Activated T-helper 1 cell treated with Interleukin-2 at 50 U/mL for 16 hours (primary cell): ENCODE results near the gene ALG14.
"Not testable (repeated sequence)": the region's sequence is repeated elsewhere in the genome, so short reads cannot be mapped to it uniquely, and the experiment has no call there.

Experiments
- DNase-seq: peaks from one replicate; pipeline ENCODE4 v3.0.0-alpha.2; 2020; ENCODE audit warnings: low read depth

Gene ALG14

DNA sequence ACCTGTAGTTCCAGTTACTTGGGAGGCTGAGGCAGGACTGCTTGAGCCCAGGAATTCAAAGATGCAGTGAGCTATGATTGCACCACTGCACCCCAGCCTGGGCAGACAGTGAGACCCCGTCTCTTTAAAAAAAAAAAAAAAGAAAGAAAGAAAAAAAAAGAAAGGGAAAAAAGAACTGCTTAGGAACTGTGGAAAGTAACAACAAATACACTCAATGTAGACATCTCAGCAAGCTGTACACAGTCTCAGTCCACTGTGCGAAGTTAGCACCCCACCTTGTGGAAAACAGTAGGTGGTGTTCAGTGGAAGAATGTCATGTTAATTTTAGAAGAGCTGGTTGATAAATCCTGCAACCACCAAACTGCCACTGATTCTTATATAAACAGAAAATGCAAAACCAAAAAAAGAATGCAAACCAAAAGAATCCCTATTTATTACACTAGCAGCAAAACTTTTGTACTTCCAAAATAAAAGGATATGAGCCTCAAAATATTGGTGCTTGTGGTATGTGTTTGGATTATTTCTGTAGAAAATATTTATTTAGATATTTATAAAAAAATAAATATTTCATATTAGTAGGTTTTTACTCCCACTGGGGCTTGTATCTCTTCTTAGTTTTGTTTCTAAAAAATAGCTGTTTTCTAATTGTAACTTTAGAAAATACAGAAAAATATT lies 31.1 kb downstream of the ALG14 start:
- DNase-seq: no peak

DNA sequence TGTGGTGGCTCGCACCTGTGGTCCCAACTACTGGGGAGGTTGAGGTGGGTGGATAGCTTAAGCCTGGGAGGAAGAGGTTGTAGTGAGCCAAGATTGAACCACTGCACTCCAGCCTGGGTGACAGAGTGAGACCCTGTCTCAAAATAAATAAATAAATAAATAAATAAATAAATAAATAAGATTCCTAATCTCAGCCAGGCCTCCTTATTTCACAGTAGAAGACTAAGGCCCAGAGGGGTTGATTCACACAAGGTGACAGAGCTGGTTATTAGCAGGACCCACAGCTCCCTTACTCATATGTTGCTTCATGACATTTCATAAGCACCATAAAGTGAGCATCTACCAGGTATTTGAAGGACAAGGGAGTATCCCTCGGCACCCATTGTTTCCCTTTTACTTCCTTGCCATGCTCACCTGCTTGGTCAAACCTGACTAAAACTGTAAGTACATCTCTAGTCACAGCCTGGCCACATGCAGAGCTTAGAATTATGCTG lies 32.7 kb downstream of the ALG14 start:
- DNase-seq: no peak

DNA sequence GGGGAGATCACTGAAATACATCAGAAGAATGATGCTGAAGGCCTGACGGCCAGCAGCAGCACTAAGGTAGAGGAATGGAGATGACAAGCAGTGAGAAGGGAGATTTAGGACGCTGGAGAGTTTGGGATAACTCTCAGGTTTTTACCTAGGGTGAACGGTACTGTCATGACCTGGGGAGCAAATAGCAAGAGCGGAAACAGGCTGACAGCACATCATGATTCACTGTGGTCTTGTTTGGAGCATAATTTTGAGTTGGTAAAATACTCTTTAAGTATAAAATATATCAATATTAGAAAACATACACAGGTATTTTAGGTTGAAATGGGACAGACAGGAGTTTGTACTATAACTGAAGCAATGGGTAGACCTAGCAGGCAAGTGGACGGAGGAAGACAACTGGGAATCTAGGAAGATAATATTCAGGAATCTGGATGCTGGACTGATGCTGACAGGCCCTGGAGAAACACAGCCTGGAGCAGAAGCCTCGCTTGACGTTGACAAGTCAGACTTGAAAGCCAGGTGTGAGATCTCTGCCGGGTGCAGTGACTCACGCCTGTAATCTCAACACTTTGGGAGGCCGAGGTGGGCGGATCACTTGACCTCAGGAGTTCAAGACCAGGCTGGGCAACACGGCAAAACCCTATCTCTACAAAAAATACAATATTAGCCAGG lies 33.3 kb downstream of the ALG14 start:
- no peak for DNase-seq

DNA sequence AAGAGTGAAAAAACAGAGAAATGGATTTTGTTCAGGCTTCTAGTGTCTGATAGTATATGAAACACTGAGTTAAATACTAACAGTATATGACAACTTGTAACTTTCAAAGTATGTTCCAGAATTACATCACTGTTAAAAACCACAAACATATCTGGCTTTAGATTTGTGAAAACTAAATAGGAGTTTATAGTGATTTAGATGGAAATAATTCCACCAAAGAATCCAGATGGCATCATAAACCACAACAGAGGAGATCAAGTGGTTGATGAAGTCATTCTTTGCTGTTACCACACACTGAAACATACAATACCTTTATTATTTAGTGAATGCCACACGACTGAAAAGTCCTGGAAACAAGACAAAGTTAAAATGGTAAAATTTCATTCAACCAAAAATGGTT lies 37.2 kb downstream of the ALG14 start:
- DNase-seq: no peak

DNA sequence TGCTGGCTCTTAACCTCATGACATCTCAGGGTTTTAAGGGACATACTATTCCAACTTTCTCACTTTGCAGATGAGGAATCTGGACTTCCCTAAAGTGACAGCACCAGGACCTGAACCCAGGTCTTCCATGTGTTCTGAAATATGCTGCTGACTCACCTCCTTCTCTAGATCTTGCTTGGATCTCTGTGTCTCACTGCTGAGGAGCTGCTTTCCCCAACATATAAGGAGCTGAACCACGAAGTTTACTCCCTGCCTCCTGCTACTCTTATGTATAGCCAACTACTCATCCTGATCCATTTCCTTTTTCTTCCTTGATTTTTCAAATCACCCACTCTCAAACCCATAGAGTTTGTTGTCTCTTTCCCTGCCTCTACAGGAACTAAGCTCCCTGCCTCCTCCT lies 38.2 kb downstream of the ALG14 start:
- DNase-seq: no peak

DNA sequence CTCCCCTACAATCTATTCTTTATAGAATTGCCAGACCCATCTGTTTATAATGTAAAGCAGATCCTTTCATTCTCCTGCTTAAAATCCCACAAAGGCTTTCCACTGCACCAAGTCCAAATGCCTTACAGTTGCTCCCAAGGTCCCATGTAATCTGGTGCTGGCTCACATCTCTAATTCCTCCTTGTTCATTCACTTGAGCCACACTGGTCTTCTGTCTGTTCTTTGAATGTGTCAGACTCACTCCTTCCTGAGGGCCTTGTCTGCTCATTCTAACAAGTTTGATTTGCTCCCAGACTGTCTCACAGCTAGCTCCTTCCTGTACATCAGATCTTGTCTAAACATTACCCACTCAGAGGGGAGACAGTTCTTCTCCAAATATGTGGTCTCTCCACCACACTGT lies 38.9 kb downstream of the ALG14 start:
- DNase-seq: no peak

DNA sequence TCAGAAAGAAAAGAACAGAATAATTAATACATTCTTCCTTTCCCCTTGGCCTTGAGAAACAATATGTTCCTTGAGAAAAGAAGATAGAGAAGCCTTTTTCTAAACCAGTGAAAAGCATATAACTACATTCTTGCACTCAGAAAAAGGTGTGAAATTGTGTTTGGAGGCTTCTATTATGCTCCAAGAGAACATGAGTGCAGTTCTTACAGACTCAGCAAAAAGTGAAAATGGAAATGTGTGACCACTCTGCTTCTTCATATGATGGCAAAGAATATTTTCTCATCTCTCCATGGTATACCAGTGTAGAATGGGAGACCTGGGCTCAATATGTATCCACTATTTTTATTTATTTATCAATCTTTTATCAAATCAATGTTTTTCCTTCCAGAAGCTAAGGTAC lies 43.2 kb downstream of the ALG14 start:
- no peak for DNase-seq

DNA sequence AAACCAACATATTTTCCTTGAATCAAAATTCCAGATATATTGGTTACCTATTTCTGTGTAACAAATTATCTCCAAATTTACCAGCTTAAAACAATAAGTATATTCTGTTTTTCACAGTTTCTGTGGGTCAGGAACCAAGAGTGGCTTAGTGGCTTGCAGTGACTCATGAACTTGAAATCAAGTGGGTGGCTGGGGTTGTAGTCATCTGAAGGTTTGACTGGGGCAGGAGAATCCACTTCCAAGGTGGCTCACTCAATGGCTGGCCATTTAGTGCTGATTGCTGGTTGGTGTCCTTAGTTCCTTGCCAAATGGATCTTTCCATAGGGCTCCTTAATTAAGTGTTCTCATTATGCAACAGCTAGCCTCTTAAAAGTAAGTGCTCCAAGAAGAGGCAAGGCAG lies 43.8 kb downstream of the ALG14 start:
- DNase-seq: no peak

DNA sequence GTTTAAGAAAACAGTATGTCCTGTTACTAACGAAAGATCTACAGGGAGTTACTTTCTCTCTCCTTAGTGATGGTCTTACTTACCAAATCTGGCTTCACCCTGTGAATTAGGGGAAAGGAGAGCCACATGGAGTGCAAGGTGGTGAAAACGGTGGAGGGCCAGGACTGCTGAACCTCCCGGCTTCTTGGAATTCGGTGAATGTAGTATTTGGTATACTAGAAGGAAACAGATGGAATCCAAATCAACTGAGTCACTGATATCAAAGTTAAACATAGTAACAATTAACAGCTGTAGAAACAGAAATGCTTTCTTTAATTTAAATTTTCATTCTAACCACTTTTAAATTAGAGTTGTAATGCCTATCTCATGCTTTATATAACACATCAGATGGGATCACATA lies 45.7 kb downstream of the ALG14 start:
- no peak for DNase-seq

DNA sequence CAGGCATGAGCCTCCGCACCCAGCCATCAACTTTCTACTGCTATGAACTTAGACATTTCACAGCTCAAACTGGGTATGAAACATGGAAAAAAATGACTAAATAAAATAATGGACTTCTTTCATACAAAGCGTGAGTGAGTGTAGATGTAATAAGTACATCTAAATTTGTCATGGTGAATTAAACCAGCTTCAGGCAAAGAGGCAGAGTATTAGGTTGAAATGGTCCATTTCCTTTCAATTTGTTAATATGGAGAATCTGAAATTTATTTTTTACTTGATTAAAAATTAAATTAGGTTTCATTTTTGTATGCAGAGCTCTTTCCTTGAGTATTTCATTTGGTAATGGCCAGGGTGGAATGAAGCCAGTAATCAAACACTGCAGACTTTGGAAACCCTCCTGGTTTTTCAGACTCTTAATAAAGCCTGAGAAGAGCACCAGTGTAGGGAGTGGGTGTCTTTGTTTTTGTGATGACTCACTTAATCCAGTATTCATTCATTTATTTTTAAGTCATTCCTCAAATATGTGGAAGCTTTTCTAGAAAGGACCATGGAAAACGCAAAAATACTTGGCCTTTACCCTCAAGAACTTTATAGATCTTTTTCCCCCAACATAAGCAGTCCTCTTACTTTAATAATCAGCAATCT lies 49.2 kb downstream of the ALG14 start:
- DNase-seq: no peak

DNA sequence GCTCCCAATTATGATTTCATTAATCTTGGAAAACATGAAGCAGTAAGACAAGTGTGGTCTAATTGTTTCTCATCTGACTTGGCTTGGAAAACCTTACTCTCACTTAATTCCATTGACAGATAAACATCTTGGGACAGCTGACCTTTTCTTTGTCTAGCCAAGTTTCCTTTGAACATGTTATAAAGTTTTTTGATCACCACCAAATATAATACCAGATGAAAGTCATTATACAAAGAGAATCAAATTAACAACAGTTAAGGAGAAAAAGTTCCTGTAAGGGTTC lies 50.2 kb downstream of the ALG14 start:
- DNase-seq: no peak

DNA sequence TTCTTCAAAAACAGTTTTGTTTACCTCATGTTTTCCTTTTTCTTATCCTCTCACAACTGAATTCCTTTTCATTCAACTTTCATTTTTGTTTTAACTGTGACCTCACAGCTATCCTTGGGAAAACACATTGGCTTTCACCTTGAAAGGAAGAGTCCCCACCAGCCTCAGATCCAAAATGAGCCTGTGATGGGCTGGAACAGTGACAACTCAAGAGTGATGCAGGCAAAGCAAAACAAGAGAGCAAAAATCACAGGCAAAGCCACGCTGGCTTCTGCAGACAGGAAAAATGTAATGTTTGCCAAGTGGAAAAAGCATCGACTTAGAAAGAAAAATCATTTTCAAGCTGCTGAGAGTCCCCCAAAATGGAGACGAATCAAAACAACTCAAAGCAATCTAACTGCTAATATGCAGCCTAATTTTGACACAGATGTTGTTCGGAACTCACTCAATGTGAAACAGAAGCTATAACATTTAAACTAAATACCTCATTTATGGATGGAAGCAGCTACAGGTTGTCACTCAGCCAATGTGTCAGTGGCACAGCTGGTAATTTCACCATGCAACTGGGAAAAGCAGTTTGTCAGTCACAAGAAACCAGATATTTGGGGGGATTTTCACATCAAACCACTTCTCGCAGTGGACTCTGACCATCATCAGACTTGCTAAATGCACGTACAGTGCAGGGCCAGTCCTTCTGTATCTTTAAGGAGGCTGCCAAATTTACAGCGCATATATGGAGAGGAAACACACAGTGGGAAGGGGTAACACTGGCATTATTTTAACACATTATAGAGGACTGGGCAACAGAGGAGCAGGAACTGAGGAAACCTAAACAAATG lies 50.7 kb downstream of the ALG14 start:
- no peak for DNase-seq

DNA sequence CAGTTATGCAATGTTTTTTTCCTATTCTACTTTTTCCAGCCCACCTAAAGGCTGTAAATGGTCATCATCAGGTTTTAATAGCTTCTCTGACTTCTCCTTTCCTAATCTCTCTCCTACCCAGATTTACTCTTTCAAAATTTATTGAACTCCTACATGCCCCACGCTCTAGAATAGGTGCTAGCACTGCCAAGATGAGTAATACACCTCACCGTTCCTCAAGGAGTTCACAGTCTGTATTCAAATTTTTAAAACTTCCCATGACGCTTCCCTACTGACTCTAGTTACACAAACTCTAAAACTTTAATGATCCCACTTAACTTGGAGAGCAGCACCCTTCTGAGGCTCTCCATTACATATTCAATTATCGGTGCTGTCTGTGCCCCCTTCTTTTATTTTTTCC lies 51.6 kb downstream of the ALG14 start:
- no peak for DNase-seq

DNA sequence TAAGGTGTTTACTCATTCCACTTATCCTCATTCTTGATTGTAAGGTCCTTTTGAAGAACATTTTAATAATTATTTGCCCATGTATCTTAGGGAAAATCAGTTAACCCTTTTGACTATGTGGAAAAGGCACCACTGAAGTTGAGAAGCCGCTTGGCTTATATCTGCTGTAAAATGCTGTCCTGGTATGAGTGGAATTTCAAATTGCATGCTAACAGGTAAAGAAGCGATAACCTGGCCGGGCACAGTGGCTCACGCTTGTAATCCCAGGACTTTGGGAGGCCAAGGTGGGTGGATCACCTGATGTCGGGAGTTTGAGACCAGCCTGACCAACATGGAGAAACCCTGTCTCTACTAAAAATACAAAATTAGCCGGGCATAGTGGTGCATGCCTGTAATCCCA lies 53.3 kb downstream of the ALG14 start:
- not testable (repeated sequence) for DNase-seq

DNA sequence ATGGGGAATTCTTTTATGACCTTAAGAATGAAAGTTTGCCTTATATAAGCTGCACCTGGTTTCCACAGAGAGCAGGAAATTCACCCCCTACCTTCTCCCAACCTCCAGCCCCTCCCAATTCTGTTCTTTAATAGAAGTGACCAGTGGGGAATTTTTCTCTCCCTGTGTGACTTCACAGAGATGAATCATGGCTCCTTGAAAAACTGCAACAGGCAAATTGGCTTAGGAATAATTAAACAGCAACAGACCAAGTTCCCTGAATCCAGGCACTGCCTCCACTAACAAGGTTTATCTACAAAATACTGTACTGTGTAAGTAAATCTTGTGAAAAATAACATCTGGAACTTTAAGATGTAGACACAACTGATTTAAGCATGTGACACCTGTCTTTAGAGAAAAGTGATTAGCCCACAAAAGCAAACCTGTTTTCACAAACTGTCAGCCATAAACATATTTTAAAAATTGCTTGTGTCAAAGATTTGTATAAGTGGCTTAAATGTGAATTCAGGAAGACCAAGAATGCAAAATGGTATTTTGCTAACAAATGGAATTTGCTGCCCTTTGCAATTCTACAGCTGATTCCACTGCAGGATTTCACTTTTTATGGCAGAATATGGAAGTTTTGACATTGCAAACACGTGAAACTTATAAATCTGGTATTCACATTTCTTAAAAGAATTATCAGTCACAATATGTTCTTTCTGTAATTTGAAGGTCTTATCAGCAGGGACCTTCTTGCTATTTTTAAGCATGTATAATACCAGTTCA lies 54.0 kb downstream of the ALG14 start:
- no peak for DNase-seq

DNA sequence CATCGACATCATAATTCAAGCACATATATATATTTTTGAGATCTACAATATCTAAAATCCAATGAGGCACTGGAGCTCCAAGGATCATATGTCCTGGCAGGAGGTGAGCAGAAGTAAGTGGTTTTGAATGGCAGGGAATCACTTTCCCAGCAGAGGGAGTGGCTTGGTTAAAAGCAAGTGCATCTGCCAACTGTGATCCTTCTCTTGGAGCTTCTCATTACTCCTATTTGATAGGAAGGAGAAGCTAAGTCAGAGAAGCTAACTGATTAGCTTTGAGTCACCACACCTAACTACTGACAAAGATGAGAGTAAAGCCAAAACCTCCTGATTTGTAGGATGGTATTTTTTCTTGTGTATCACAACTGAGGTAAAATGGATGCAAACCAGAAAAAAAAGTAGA lies 55.0 kb downstream of the ALG14 start:
- no peak for DNase-seq

DNA sequence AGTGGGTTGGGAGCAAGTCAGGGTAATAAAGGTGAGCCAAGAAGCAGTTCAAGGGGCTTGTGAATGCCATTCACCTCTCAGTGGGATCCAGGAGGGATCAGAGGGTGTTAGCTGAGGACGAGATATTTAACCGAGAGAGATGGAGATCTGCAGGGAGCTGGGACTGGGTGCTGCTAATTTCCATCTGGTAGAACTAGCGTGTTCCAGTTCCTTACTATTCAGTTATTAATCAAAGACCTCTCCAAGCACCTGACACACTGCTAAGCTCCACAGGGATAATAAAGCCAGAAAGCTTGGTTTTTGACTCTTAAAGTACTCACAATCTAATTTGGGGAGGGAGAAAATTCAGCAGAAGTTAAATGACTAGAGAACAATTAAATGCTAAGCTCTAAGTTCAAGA lies 57.7 kb downstream of the ALG14 start:
- no peak for DNase-seq

DNA sequence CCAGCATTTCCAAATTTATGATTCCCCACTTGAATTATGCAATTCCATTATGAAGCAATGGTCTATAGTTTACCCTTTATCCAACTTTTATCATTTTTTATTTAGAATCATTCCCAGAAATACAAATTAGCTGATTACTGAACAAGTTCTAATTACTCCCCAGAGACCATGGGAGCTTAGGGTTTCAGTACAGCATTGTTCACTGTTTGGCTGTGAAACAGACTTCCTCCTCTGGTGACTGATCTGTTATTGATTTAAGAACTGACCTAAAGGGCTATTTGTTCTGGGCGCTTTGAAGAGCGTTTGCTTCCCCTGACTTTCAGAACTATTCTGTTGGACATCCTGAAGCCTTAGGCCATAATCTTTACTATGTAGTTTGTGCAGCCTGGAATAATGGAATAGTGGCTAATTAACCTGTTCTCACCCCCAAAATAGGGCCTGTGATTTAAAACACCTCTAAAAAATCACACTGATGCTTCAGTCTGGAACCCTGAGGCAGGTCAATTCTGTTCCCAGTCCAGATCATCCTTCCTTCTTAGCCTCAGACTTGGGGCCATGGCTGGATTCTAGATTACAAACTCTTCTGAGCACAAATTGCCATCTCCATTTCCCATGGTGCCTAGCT lies 58.7 kb downstream of the ALG14 start:
- no peak for DNase-seq

DNA sequence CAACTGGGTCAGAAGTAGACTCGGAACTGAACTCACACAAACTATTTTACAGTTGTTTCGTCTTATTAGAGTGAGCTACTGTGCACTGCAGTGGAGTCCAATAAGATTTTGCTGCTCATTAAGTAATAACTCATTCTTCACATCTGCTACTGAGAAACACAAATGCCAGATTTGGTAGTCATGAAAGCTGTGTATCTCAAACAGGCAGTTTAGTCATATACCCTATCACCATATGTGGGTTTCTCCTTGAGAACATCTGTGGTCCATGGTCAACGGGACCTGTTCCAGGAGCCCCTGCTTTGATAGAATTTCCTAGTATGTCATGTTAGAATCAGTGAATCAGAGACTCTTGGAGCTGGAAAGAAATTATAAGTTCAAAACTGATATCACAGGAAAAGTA lies 60.4 kb downstream of the ALG14 start:
- DNase-seq: no peak

DNA sequence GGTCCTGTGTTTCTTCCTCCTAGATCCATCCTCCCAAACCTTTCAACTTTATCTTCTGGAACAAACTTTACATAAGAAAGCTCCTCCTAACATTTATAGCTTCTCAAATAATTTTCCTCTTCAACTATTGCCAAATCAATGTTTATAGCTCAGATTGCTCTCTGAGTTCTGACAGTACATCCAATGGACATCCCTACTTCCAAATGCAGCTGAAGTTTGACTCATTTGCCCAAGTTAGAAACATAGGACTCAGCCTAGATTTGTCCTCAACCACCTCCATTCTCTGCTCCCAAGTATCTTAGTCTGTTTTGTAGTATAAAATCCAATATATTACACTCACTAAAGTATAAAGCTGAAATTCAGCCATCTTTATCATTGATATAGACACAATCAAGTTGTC lies 62.6 kb downstream of the ALG14 start:
- no peak for DNase-seq

DNA sequence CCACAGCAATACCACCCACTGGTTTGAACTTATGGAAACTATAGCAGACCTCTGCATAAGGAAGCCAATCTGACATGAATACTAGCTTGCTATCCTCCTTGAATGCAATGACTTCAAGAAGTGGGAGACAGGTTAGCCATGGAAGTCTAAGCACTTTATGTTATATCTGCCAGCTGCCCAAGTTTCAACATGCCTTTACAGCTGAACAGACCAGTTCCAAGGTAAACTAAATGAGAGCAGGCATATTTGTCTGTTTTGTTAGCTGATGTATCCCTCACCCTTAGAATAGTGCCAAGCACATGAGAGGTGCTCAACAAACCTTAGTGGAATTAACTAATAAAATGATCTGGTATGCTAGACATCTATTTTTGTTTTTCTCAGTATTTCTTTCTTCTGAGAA lies 65.1 kb downstream of the ALG14 start:
- no peak for DNase-seq

DNA sequence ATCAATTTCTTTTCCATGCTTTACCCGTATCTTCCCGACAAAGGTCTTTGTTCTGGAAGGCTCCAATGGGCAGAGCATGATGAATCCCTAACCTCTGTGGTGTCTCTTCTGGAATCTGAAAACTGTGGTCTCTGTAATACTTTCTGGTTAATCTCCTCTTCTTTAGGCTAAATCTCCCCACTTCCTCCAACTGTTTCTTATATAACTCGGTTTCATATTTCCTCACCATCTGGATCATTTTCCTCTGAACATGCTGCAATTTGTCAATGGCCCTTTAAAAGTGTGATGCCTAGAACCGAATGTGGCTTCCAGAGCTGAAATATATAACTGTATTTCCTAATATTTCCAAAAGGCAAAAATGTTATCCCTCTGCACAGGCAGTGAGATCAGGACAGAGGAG lies 66.1 kb downstream of the ALG14 start:
- DNase-seq: no peak
